ENCODE data around the gene NUDT9.

DNA sequence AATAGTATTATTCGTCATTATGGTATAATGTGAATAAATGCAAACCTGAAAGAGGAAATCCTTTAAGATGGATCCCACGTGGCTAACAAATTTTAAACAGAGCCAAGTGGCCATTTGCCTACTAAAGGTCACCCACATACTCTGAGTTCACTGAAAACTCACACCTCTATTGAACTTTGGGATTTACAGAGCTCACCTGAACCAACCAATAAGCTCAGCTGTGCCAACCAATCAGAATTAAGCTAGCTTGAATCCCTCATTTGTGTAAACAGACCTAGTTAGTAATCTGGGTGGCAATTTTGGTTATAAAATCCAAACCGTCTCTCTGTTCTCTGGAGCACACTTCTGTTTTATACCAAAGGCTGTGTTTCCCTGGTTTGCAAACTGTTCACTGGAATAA, 5.4 kb upstream of the NUDT9 start:
- TF ChIP-seq, protein P1, sequence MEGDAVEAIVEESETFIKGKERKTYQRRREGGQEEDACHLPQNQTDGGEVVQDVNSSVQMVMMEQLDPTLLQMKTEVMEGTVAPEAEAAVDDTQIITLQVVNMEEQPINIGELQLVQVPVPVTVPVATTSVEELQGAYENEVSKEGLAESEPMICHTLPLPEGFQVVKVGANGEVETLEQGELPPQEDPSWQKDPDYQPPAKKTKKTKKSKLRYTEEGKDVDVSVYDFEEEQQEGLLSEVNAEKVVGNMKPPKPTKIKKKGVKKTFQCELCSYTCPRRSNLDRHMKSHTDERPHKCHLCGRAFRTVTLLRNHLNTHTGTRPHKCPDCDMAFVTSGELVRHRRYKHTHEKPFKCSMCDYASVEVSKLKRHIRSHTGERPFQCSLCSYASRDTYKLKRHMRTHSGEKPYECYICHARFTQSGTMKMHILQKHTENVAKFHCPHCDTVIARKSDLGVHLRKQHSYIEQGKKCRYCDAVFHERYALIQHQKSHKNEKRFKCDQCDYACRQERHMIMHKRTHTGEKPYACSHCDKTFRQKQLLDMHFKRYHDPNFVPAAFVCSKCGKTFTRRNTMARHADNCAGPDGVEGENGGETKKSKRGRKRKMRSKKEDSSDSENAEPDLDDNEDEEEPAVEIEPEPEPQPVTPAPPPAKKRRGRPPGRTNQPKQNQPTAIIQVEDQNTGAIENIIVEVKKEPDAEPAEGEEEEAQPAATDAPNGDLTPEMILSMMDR (IDR thresholded peaks at IDR 0.05): no peak
- no peak for TF ChIP-seq POLR2A (IDR thresholded peaks at IDR 0.05)

All from prostate gland (tissue), 2 donors.